ENCODE results near the gene CCDC80.

Gene CCDC80

DNA sequence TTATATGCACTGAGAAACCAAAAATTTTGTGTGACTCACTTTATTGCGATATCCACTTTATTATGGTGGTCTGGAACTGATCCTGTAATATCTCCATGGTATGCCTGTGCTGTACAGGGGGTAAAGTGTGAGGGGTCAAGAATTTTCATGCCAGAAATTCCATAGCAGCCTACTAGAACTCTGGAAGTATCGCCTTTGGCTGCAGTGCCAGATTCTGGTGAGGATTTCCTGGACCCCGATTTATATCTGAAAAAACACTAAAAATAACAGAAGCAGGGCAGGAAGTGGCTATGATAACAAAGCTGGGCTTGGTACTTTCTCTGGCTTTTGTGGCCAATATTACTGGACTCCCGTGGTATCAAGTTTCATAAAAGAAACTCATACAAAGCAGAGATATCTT lies 36.4 kb downstream of the CCDC80 start:
- no peaks in the 10 kb centered on the region for H3K36me3 ChIP-seq (ENCODE audit: insufficient read depth, low read length)
- H3K27me3 ChIP-seq (ENCODE audit: insufficient read depth, low read length), result no peaks in the 10 kb centered on the region
- H3K9ac ChIP-seq (ENCODE audit: low read length), result no peak overlapping the region
- no peaks in the 10 kb centered on the region for H3K9me2 ChIP-seq (ENCODE audit: low read depth, low read length)
- no peaks in the 10 kb centered on the region for H3K4me1 ChIP-seq (ENCODE audit: insufficient read depth, low read length, severe bottlenecking)
- no peak overlapping the region for H3K27ac ChIP-seq (ENCODE audit: low read depth, low read length, poor library complexity, severe bottlenecking)
- H3K9me3 ChIP-seq (ENCODE audit: low read length), result no peaks in the 10 kb centered on the region
- H4K20me1 ChIP-seq (ENCODE audit: insufficient read depth, low read length), result no peaks in the 10 kb centered on the region
- TF ChIP-seq EZH2 (IDR thresholded peaks at IDR 0.05; ENCODE audit: borderline replicate concordance, low read length) (no peak), CTCF (IDR thresholded peaks at IDR 0.05; ENCODE audit: low read length) (no peak)
- H3K4me2 ChIP-seq (ENCODE audit: low read length), result no peak overlapping the region
- no peak overlapping the region for H2AFZ ChIP-seq (ENCODE audit: low read length)
- H3K4me3 ChIP-seq (ENCODE audit: low read depth, low read length, poor library complexity, severe bottlenecking), result no peak overlapping the region
- no peaks in the 10 kb centered on the region for H3K79me2 ChIP-seq (ENCODE audit: insufficient read depth, low read length)
- H3F3A ChIP-seq (ENCODE audit: insufficient read depth, low read length), result no peaks in the 10 kb centered on the region

GRCh38 chr3:112602217-112602838 lies 38.6 kb downstream of the CCDC80 start:
- H3K9me3 ChIP-seq (ENCODE audit: low read length), result no peaks in the 10 kb centered on the region
- no peak for TF ChIP-seq EZH2 (IDR thresholded peaks at IDR 0.05; ENCODE audit: borderline replicate concordance, low read length)
- TF ChIP-seq CTCF (IDR thresholded peaks at IDR 0.05; ENCODE audit: low read length), result no peak
- H4K20me1 ChIP-seq (ENCODE audit: insufficient read depth, low read length), result no peaks in the 10 kb centered on the region
- no peaks in the 10 kb centered on the region for H3K79me2 ChIP-seq (ENCODE audit: insufficient read depth, low read length)
- H3K27me3 ChIP-seq (ENCODE audit: insufficient read depth, low read length), result no peaks in the 10 kb centered on the region
- no peaks in the 10 kb centered on the region for H3K36me3 ChIP-seq (ENCODE audit: insufficient read depth, low read length)
- H3K4me1 ChIP-seq (ENCODE audit: insufficient read depth, low read length, severe bottlenecking), result no peaks in the 10 kb centered on the region
- no peaks in the 10 kb centered on the region for H3K9me2 ChIP-seq (ENCODE audit: low read depth, low read length)
- no peak overlapping the region for H2AFZ ChIP-seq (ENCODE audit: low read length)
- H3K4me3 ChIP-seq (ENCODE audit: low read depth, low read length, poor library complexity, severe bottlenecking), result no peak overlapping the region
- H3K27ac ChIP-seq (ENCODE audit: low read depth, low read length, poor library complexity, severe bottlenecking), result no peak overlapping the region
- no peak overlapping the region for H3K4me2 ChIP-seq (ENCODE audit: low read length)
- no peaks in the 10 kb centered on the region for H3F3A ChIP-seq (ENCODE audit: insufficient read depth, low read length)
- H3K9ac ChIP-seq (ENCODE audit: low read length), result no peak overlapping the region

- H3K9me2 ChIP-seq (ENCODE audit: low read depth, low read length), result no peaks in the 10 kb centered on the region
- no peaks in the 10 kb centered on the region for H3K36me3 ChIP-seq (ENCODE audit: insufficient read depth, low read length)
- H3K27me3 ChIP-seq (ENCODE audit: insufficient read depth, low read length), result no peaks in the 10 kb centered on the region
- no peaks in the 10 kb centered on the region for H3K4me1 ChIP-seq (ENCODE audit: insufficient read depth, low read length, severe bottlenecking)
- H3K79me2 ChIP-seq (ENCODE audit: insufficient read depth, low read length), result no peaks in the 10 kb centered on the region
- TF ChIP-seq CTCF (IDR thresholded peaks at IDR 0.05; ENCODE audit: low read length) (no peak), EZH2 (IDR thresholded peaks at IDR 0.05; ENCODE audit: borderline replicate concordance, low read length) (no peak)
- H3K9me3 ChIP-seq (ENCODE audit: low read length), result no peaks in the 10 kb centered on the region
- H3K4me3 ChIP-seq (ENCODE audit: low read depth, low read length, poor library complexity, severe bottlenecking), result no peak overlapping the region
- H3F3A ChIP-seq (ENCODE audit: insufficient read depth, low read length), result no peaks in the 10 kb centered on the region
- no peak overlapping the region for H3K9ac ChIP-seq (ENCODE audit: low read length)
- no peaks in the 10 kb centered on the region for H4K20me1 ChIP-seq (ENCODE audit: insufficient read depth, low read length)
- H3K27ac ChIP-seq (ENCODE audit: low read depth, low read length, poor library complexity, severe bottlenecking), result no peak overlapping the region
- H3K4me2 ChIP-seq (ENCODE audit: low read length), result no peak overlapping the region
- no peak overlapping the region for H2AFZ ChIP-seq (ENCODE audit: low read length)
Observed at GRCh38 chr3:112598731-112599130, 42.2 kb downstream of the CCDC80 start.

Measured in OCI-LY1 (cell line).